Natural killer cell (primary cell): Measurements from ENCODE around the gene RCOR2. TPM values are rescaled to one million over a fixed set of nuclear protein-coding genes. Genes with fewer than 3 reads are reported as not detected.

Experiments used
- ATAC-seq, 3 donors: fragments of 150-1000 bp in 2 of 3; fragments of 200-7000 bp in 1 of 3; cut with Tn5 transposase; 1 replicate in 1 of 3; 2 replicates in 2 of 3; pipeline ENCODE4 v1.10.0; 2021; ENCODE audit warnings: mild to moderate bottlenecking in 2 of 3, moderate library complexity in 2 of 3
- DNase-seq, 2 donors: peaks; one replicate each; pipeline versions ENCODE4 v3.0.0 to v3.0.0-alpha.2; 2013 to 2021; ENCODE audit warnings: mixed read lengths in 1 of 2
- H3K27ac ChIP-seq: one replicate; pipeline ENCODE4 v1.5.1; 2013; ENCODE audit warnings: mild to moderate bottlenecking, low read length
- H3K27me3 ChIP-seq: one replicate; pipeline ENCODE4 v1.6.1; 2013; ENCODE audit warnings: low read length; ENCODE audit not compliant: control insufficient read depth, insufficient read depth
- H3K36me3 ChIP-seq: one replicate; pipeline ENCODE4 v1.6.1; 2013; ENCODE audit warnings: low read length; ENCODE audit not compliant: control insufficient read depth, insufficient read depth
- H3K4me1 ChIP-seq: one replicate; pipeline ENCODE4 v1.6.1; 2013; ENCODE audit warnings: low read length; ENCODE audit not compliant: control insufficient read depth, insufficient read depth
- H3K4me3 ChIP-seq: one replicate; pipeline ENCODE4 v1.5.1; 2013; ENCODE audit warnings: low read length
- H3K9me3 ChIP-seq: one replicate; pipeline ENCODE4 v1.6.1; 2013; ENCODE audit warnings: low read length; ENCODE audit not compliant: control insufficient read depth, insufficient read depth
- H3K27ac Mint-ChIP-seq, 2 donors: one replicate each; pipeline ENCODE4 v1.8.0; 2022; ENCODE audit warnings: mild to moderate bottlenecking in 2 of 2, mixed read lengths in 2 of 2, moderate library complexity in 1 of 2
- H3K27me3 Mint-ChIP-seq, 2 donors: one replicate each; pipeline ENCODE4 v1.8.0; 2022; ENCODE audit warnings: low read depth in 2 of 2, mixed read lengths in 2 of 2
- H3K36me3 Mint-ChIP-seq: one replicate; pipeline ENCODE4 v1.8.0; 2022; ENCODE audit warnings: mixed read lengths
- H3K4me1 Mint-ChIP-seq, 2 donors: one replicate each; pipeline ENCODE4 v1.8.0; 2022; ENCODE audit warnings: mixed read lengths in 2 of 2
- H3K4me3 Mint-ChIP-seq: one replicate; pipeline ENCODE4 v1.8.0; 2022; ENCODE audit warnings: mild to moderate bottlenecking, moderate library complexity, mixed read lengths
- H3K9me3 Mint-ChIP-seq, 2 donors: one replicate each; pipeline ENCODE4 v1.8.0; 2022; ENCODE audit warnings: mixed read lengths in 2 of 2
- WGBS: methylation state at CpG from one replicate; pipeline ENCODE4 v1.1.7; 2013; ENCODE audit warnings: missing lambda C conversion rate; ENCODE audit not compliant: insufficient coverage; 5-methylcytosine and 5-hydroxymethylcytosine counted together
- intact Hi-C: fragments of 100-400 bp; cut with micrococcal nuclease; formaldehyde crosslinking; loops from one replicate; pipeline ENCODE4 v1.14.2; 2022
- total RNA-seq, 4 donors: library from RNA; stranded (reverse); fragments of 120-200 nt in 1 of 4; gene quantifications; one replicate each; pipeline versions ENCODE4 v1.2.3 to v1.2.4, GENCODE V29; 2013 to 2022
- TF ChIP-seq, protein P1 (sequence below): fragments of 200-600 bp; IDR thresholded peaks from one replicate; pipeline ENCODE4 v1.8.0; 2022; ENCODE audit warnings: antibody characterized with exemption

RCOR2 gene
- total RNA-seq, 3 donors from 2014 or later (not counting 1 experiment from before 2014, with no cell fraction given), result not detected

- peak overlapping the region; percentile 19 for H3K27ac ChIP-seq
- peak overlapping the region; percentile 63 to 76 for H3K27ac Mint-ChIP-seq
- peaks cover 79% of the 10 kb centered on the region for H3K4me1 ChIP-seq
- 94% methylated on average over 5 of the region's 5 CpGs for WGBS
- no peak for DNase-seq
- H3K4me1 Mint-ChIP-seq, result peaks cover 68 to 72% of the 10 kb centered on the region in 2 donors
- H3K9me3 Mint-ChIP-seq, result no peaks in the 10 kb centered on the region
- H3K36me3 Mint-ChIP-seq, result no peaks in the 10 kb centered on the region
- H3K36me3 ChIP-seq, result peaks cover 7% of the 10 kb centered on the region
- H3K27me3 Mint-ChIP-seq, result no peaks in the 10 kb centered on the region
- H3K27me3 ChIP-seq, result no peaks in the 10 kb centered on the region
- H3K4me3 Mint-ChIP-seq, result peak overlapping the region; percentile 40
- no peak for ATAC-seq
- no peaks in the 10 kb centered on the region for H3K9me3 ChIP-seq
- intact Hi-C loops, result loop anchor here (2.0 to 5.0 kb wide), 2 partner anchors 16 to 45 kb away; partner anchors contain the start of gene RCOR2
- TF ChIP-seq, protein P1, sequence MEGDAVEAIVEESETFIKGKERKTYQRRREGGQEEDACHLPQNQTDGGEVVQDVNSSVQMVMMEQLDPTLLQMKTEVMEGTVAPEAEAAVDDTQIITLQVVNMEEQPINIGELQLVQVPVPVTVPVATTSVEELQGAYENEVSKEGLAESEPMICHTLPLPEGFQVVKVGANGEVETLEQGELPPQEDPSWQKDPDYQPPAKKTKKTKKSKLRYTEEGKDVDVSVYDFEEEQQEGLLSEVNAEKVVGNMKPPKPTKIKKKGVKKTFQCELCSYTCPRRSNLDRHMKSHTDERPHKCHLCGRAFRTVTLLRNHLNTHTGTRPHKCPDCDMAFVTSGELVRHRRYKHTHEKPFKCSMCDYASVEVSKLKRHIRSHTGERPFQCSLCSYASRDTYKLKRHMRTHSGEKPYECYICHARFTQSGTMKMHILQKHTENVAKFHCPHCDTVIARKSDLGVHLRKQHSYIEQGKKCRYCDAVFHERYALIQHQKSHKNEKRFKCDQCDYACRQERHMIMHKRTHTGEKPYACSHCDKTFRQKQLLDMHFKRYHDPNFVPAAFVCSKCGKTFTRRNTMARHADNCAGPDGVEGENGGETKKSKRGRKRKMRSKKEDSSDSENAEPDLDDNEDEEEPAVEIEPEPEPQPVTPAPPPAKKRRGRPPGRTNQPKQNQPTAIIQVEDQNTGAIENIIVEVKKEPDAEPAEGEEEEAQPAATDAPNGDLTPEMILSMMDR, result no peak
- H3K4me3 ChIP-seq, result no peak overlapping the region
Measured at GRCh38 chr11:63872800-63873197, 44.2 kb downstream of the RCOR2 start.

- H3K36me3 ChIP-seq, result peaks cover 9% of the 10 kb centered on the region
- H3K9me3 Mint-ChIP-seq, result no peaks in the 10 kb centered on the region
- H3K36me3 Mint-ChIP-seq, result no peaks in the 10 kb centered on the region
- H3K27me3 Mint-ChIP-seq, result no peaks in the 10 kb centered on the region
- intact Hi-C loops, result loop anchor here (2.0 to 5.0 kb wide), 2 partner anchors 17 to 45 kb away; partner anchors contain the start of gene RCOR2
- peak overlapping the region; percentile 71 for H3K4me3 Mint-ChIP-seq
- H3K4me1 Mint-ChIP-seq, result peaks cover 74 to 78% of the 10 kb centered on the region in 2 donors
- TF ChIP-seq, protein P1, result peak; percentile 27
- H3K27ac Mint-ChIP-seq, result peak overlapping the region; percentile 62 to 76
- no peaks in the 10 kb centered on the region for H3K27me3 ChIP-seq
- no peaks in the 10 kb centered on the region for H3K9me3 ChIP-seq
- H3K4me1 ChIP-seq, result peaks cover 85% of the 10 kb centered on the region
- peak overlapping the region; percentile 16 for H3K27ac ChIP-seq
- WGBS, result 31% methylated on average over 7 of the region's 11 CpGs
- DNase-seq, result peak; percentile 47 to 65
- peak; percentile 92 to 96 (median 93) for ATAC-seq
- no peak overlapping the region for H3K4me3 ChIP-seq
Measured at GRCh38 chr11:63871962-63872799, 44.8 kb downstream of the RCOR2 start.

DNA sequence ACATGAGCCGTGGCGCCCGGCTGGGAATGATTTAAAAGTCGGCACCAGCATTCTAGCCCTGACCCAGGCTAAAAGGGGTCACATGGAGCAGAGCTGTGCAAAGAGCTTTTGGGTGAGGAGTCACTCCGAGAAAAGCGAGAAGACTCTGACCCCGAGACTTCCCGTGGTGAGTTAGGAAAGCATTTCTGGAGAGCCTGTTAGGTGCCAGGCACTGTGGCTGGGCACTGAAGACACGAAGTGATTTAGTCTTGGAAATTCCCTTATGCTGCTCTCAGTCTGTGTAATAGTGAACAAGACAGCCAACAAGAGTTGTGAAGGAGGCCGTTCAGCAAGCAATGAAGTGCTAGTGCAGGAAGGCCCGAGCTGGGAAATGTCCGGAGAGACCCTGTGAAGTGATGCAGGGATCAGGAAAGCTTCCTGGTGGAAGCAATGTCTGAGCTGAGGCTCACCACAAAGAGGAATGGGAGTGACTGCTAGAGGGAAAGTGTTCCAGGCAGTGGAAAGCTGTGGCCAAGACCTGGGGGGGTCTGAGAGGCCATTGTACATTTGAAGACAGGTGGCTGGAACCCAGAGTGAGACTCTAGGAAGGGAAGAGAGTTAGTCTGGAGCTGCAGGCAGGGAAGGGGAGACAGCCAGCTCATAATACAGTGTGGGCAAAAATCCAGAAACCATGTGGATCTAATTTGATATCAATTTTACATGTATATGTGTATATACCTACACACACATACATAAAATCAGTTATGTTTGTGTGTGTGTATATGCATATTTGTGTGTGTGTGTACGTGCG lies 46.4 kb downstream of the RCOR2 start:
- ATAC-seq (no peak), DNase-seq (peak in 1 of 2 donors; percentile 40)
- TF ChIP-seq, protein P1, result no peak
- intact Hi-C loops, result loop anchor here (5.0 kb wide), 1 partner anchor 47 kb away; the partner anchor contains the start of gene RCOR2
- H3K27me3 ChIP-seq, result no peaks in the 10 kb centered on the region
- H3K4me3 ChIP-seq, result no peak overlapping the region
- H3K9me3 ChIP-seq, result no peaks in the 10 kb centered on the region
- H3K4me1 ChIP-seq, result peaks cover 93% of the 10 kb centered on the region
- Mint-ChIP-seq H3K9me3 (no peaks in the 10 kb centered on the region), H3K27ac (peak overlapping the region; percentile 81 to 87), H3K36me3 (no peaks in the 10 kb centered on the region), H3K27me3 (no peaks in the 10 kb centered on the region), H3K4me1 (peaks cover 84 to 90% of the 10 kb centered on the region in 2 donors), H3K4me3 (peak overlapping the region; percentile 80)
- WGBS, result 72% methylated on average over 12 of the region's 14 CpGs
- peaks cover 6% of the 10 kb centered on the region for H3K36me3 ChIP-seq
- H3K27ac ChIP-seq, result peak overlapping the region; percentile 66
